GM21360 (cell line): Measurements from ENCODE around the gene LIN28A.

Source experiments
- ATAC-seq: cut with Tn5 transposase; IDR thresholded peaks from one replicate; pipeline ENCODE4 v1.9.1; 2021; ENCODE audit warnings: mild to moderate bottlenecking, moderate library complexity; ENCODE audit not compliant: unreplicated experiment

The LIN28A gene

DNA sequence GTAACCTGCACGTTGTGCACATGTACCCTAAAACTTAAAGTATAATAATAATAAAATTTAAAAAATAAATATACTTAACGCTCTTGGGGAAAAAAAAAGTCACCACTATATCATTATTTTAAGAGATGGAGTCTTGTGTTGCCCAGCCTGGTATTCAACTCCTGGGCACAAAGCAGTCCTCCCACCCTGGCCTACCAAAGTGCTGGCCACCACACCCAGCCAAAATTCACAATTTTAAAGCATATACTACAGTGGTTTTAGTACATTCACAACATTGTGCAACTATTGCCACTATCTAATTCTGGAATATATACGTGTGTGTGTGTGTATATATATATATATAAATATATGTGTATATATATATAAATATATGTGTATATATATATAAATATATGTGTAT is 67.5 kb downstream of the LIN28A start:
- no peak for ATAC-seq

DNA sequence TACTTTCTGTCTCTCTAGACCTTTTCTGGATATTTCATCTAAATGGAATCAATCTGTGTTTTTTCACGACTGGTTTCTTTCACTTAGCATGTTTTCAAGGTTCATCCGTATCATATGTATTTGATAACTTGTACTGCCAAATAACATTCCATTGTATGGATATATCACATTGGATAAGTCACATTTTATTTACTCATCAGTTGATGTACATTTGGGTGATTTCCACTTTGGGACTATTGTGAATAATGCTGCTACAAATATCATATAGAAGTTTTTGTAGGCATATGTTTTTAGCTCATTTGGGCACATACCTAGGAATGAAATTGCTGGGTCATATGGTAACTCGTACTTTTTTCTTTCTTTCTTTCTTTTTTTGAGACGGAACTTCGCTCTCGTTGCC is 68.4 kb downstream of the LIN28A start:
- no peak for ATAC-seq
